ENCODE data around the gene TPCN2. TPM values are rescaled to one million over a fixed set of nuclear protein-coding genes. Genes with fewer than 3 reads are reported as not detected.

TPCN2 gene
- total RNA-seq, 1 experiment from 2014 or later, result 63.6 TPM

DNA sequence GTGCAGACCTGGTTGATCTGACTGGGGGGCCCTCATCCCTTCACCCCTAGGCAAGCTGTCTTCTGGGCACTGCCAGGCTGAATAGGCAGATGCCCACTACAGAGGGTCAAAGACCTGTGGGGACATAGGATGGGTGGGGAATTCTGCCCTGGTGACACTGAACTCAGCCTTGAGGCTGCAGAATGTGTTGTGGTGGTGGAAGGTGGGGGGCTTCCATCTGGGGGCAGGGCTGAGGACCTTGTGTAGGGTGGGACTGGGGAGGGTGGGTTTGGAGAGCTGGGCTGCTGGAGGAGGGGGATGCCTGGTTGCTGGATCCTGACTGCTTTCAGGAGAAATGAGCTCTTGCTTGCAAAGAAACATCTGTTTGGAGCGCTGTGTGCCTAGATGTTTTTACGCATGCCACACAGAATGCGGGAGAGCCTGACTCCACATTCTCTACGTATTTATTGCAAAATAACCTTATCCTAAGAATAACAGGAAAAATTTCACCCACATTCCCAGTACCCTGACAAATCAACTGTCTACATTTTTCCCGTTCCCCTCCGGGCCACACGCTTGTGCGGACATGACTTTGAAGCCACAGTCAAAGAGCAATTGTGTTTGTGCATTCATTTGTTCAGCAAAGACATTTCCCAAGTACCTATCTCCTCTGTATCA is 125.3 kb downstream of the TPCN2 start:
- POLR2A ChIA-PET, result no interaction called here
- H3K4me1 Mint-ChIP-seq (ENCODE audit: low read depth, unreplicated experiment), result peaks cover 8% of the 10 kb centered on the region
- no peak overlapping the region for H3K27ac Mint-ChIP-seq (ENCODE audit: unreplicated experiment)
- Histone ChIP-seq H3K27me3 (replicated peaks; ENCODE audit: control insufficient read depth, insufficient read depth, low read length) (no peaks in the 10 kb centered on the region), H3K4me3 (ENCODE audit: low read depth, low read length) (no peak overlapping the region), H3K4me1 (peaks cover 13% of the 10 kb centered on the region), H3K36me3 (ENCODE audit: control insufficient read depth, insufficient read depth, low read length) (no peaks in the 10 kb centered on the region), H3K9me3 (peaks cover 15% of the 10 kb centered on the region)
- no peaks in the 10 kb centered on the region for H3K36me3 Mint-ChIP-seq (ENCODE audit: insufficient read depth, unreplicated experiment)
- no peaks in the 10 kb centered on the region for H3K9me3 Mint-ChIP-seq (ENCODE audit: unreplicated experiment)
- no peak for DNase-seq
- CTCF ChIA-PET, result no interaction called here
- H3K4me3 Mint-ChIP-seq (ENCODE audit: unreplicated experiment), result no peak overlapping the region
- BruUV-seq (replicated peaks), result no TSS peak
- intact Hi-C loops (cut with micrococcal nuclease; ENCODE audit: unreplicated experiment), result no loop called here
- H3K27me3 Mint-ChIP-seq (ENCODE audit: insufficient read depth, unreplicated experiment), result no peaks in the 10 kb centered on the region
- TF ChIP-seq, protein P1, sequence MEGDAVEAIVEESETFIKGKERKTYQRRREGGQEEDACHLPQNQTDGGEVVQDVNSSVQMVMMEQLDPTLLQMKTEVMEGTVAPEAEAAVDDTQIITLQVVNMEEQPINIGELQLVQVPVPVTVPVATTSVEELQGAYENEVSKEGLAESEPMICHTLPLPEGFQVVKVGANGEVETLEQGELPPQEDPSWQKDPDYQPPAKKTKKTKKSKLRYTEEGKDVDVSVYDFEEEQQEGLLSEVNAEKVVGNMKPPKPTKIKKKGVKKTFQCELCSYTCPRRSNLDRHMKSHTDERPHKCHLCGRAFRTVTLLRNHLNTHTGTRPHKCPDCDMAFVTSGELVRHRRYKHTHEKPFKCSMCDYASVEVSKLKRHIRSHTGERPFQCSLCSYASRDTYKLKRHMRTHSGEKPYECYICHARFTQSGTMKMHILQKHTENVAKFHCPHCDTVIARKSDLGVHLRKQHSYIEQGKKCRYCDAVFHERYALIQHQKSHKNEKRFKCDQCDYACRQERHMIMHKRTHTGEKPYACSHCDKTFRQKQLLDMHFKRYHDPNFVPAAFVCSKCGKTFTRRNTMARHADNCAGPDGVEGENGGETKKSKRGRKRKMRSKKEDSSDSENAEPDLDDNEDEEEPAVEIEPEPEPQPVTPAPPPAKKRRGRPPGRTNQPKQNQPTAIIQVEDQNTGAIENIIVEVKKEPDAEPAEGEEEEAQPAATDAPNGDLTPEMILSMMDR (IDR thresholded peaks at IDR 0.05; ENCODE audit: insufficient read depth in 1 of 2, low read depth in 1 of 2, low read length in 1 of 2, severe bottlenecking in 1 of 2, unreplicated experiment in 1 of 2), result no peak

DNA sequence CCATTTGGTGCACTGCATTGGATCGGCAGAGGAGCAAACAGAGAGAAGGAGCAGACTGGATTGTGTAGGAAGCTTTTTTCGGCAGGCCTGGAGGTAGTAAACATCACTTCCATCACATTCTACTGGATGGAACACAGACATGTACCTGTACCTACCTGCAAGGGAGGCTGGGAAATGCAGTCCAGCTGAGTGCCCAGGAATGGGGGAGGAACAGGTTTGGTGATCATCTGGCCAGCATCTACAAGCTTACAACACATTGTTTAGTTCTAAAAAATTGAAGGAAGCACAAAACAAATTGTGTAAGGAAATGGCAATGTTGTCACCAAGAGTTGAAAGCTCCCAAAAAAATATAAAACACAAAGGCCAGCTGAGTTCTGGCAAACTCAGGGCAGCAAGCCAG is 126.1 kb downstream of the TPCN2 start:
- Mint-ChIP-seq H3K36me3 (ENCODE audit: insufficient read depth, unreplicated experiment) (no peaks in the 10 kb centered on the region), H3K27ac (ENCODE audit: unreplicated experiment) (no peak overlapping the region), H3K9me3 (ENCODE audit: unreplicated experiment) (no peaks in the 10 kb centered on the region), H3K4me3 (ENCODE audit: unreplicated experiment) (no peak overlapping the region), H3K27me3 (ENCODE audit: insufficient read depth, unreplicated experiment) (no peaks in the 10 kb centered on the region), H3K4me1 (ENCODE audit: low read depth, unreplicated experiment) (peaks cover 8% of the 10 kb centered on the region)
- intact Hi-C loops (cut with micrococcal nuclease; ENCODE audit: unreplicated experiment), result no loop called here
- TF ChIP-seq, protein P1 (IDR thresholded peaks at IDR 0.05; ENCODE audit: insufficient read depth in 1 of 2, low read depth in 1 of 2, low read length in 1 of 2, severe bottlenecking in 1 of 2, unreplicated experiment in 1 of 2), result no peak
- CTCF ChIA-PET, result no interaction called here
- POLR2A ChIA-PET, result no interaction called here
- Histone ChIP-seq H3K36me3 (ENCODE audit: control insufficient read depth, insufficient read depth, low read length) (no peaks in the 10 kb centered on the region), H3K4me1 (peaks cover 13% of the 10 kb centered on the region), H3K9me3 (peaks cover 12% of the 10 kb centered on the region), H3K27me3 (replicated peaks; ENCODE audit: control insufficient read depth, insufficient read depth, low read length) (no peaks in the 10 kb centered on the region), H3K4me3 (ENCODE audit: low read depth, low read length) (no peak overlapping the region)
- no peak for DNase-seq
- no TSS peak for BruUV-seq (replicated peaks)

DNA sequence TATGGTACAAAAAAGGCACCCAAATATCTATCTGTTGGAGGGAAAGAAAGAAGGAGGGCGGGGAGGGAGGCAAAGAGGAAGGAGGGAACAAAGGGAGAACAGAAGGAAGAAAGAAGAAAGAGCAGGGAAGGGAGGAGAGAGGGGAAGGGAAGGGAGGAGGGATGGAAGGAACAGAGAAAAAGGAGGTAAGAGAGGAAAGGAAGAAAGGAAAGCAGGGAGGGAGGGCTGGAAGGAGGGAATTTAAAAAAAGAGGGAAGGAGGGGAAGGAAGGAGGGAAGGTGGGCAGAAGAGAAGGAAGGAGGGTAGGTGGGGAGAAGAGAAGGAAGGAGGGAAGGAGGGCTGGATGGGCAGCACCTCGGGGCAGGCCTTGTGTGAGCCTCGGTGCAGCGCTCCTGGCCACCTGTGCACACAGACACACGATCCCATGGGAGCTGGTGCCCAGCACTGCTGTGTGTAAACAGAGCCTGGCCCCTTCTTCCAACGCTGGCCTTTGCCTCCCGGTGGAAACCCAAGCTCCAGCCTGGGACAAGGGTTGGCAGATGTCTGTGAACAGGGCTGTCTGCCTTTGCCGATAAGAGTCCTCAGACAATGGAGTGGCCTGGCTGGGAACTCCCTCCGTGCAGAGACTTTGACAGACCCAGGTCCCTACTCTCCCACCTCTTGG is 130.2 kb downstream of the TPCN2 start:
- no peak for DNase-seq
- Mint-ChIP-seq H3K4me1 (ENCODE audit: low read depth, unreplicated experiment) (no peaks in the 10 kb centered on the region), H3K9me3 (ENCODE audit: unreplicated experiment) (peaks cover 12% of the 10 kb centered on the region), H3K27ac (ENCODE audit: unreplicated experiment) (no peak overlapping the region), H3K36me3 (ENCODE audit: insufficient read depth, unreplicated experiment) (no peaks in the 10 kb centered on the region), H3K4me3 (ENCODE audit: unreplicated experiment) (no peak overlapping the region), H3K27me3 (ENCODE audit: insufficient read depth, unreplicated experiment) (no peaks in the 10 kb centered on the region)
- intact Hi-C loops (cut with micrococcal nuclease; ENCODE audit: unreplicated experiment), result no loop called here
- Histone ChIP-seq H3K4me1 (no peaks in the 10 kb centered on the region), H3K36me3 (ENCODE audit: control insufficient read depth, insufficient read depth, low read length) (no peaks in the 10 kb centered on the region), H3K4me3 (ENCODE audit: low read depth, low read length) (no peak overlapping the region), H3K9me3 (peaks cover 20% of the 10 kb centered on the region), H3K27me3 (replicated peaks; ENCODE audit: control insufficient read depth, insufficient read depth, low read length) (no peaks in the 10 kb centered on the region)
- ChIA-PET CTCF (no interaction called here), POLR2A (no interaction called here)
- TF ChIP-seq, protein P1 (IDR thresholded peaks at IDR 0.05; ENCODE audit: insufficient read depth in 1 of 2, low read depth in 1 of 2, low read length in 1 of 2, severe bottlenecking in 1 of 2, unreplicated experiment in 1 of 2), result no peak
- no TSS peak for BruUV-seq (replicated peaks)

Data from Caco-2 (cell line).